ENCODE measurements around the gene KCNE2. TPM values are rescaled to one million over a fixed set of nuclear protein-coding genes. Genes with fewer than 3 reads are reported as not detected.

Gene KCNE2
- total RNA-seq, 1 experiment from 2014 or later = 0.39 TPM

DNA sequence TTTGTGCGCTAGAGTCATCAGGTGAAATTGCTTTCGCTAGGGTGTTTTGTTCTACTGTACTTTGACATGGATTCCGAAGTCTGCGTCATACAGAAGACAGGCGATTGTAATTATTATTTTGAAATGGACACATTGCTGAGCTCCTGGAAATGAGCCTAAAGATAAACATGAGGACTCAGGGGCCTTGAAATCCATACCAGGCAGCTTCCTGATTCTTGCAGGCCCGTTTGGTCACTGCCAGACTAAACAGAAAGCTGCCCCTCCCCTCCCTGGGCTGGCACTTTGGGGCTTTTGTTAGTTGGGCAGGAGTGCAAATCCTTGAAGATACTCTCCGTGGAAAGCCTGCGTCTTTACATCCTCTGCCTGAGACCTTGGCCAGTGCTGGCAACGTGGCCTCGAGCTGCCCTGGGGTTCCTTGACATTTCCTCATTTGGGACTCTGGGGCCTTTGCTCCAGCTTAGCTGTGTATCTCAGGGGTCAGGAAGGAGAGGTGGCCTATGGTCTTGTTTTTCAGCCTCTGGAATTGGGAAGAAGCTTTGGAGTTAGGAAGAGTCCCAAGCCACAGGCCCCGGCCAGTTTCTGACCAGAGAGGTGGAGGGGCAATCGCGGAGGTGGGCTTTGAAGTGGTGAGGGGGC is 26.9 kb upstream of the KCNE2 start:
- Histone ChIP-seq H3K4me1 (ENCODE audit: insufficient read depth, low read length, poor library complexity, severe bottlenecking) (no peaks in the 10 kb centered on the region), H3K4me3 (ENCODE audit: low read depth, low read length, poor library complexity, severe bottlenecking) (no peak overlapping the region), H3K36me3 (ENCODE audit: insufficient read depth, low read length, poor library complexity, severe bottlenecking) (no peaks in the 10 kb centered on the region), H3K27me3 (replicated peaks; ENCODE audit: insufficient read depth, low read depth, low read length, poor library complexity) (no peaks in the 10 kb centered on the region), H3K27ac (ENCODE audit: low read depth, low read length, poor library complexity, severe bottlenecking) (no peak overlapping the region), H3K9me3 (ENCODE audit: low read depth, low read length, poor library complexity, severe bottlenecking) (no peaks in the 10 kb centered on the region)
- CTCF ChIA-PET = interaction anchor here (0.9 kb wide), 1 partner anchor 11 kb away, joined by 3 read pairs; no protein-coding TSS in a partner anchor
- POLR2A ChIA-PET (ENCODE audit: low non-redundant PET) = no interaction called here
- no TSS peak for BruUV-seq (replicated peaks)
- DNase-seq (ENCODE audit: low spot score) = no peak
- intact Hi-C loops (cut with micrococcal nuclease; ENCODE audit: unreplicated experiment) = no loop called here
- TF ChIP-seq CTCF (conservative IDR thresholded peaks at IDR 0.05; ENCODE audit: low read depth, low read length) = no peak
- TF ChIP-seq EZH2 (IDR thresholded peaks at IDR 0.05; ENCODE audit: borderline replicate concordance, low read depth, low read length, poor library complexity, severe bottlenecking) = no peak

DNA sequence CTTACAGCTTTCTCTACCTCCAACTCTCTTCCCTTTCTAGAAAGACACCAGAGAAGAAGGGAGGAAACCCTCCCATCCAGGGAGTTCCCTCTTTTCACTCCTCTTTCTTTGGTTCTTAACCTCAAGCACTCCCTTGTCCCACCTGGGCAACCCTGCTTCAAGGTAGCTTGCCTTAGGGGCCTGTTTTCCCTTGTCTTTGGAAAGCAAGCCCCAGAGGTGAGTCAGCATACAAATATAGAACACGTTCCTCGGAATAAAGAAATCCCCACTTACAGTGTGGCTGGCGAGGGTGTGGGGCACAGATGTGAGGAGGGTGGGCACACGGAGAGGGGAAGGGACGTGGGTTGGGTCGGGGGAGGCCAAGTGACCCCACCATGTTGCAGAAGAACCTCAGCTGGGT is 26.1 kb upstream of the KCNE2 start:
- BruUV-seq (replicated peaks) = no TSS peak
- no peak for DNase-seq (ENCODE audit: low spot score)
- ChIA-PET POLR2A (ENCODE audit: low non-redundant PET) (no interaction called here), CTCF (interaction anchor here (0.9 kb wide), 1 partner anchor 10 kb away, joined by 3 read pairs; no protein-coding TSS in a partner anchor)
- no peak overlapping the region for H3K27ac ChIP-seq (ENCODE audit: low read depth, low read length, poor library complexity, severe bottlenecking)
- H3K9me3 ChIP-seq (ENCODE audit: low read depth, low read length, poor library complexity, severe bottlenecking) = no peaks in the 10 kb centered on the region
- no peaks in the 10 kb centered on the region for H3K36me3 ChIP-seq (ENCODE audit: insufficient read depth, low read length, poor library complexity, severe bottlenecking)
- intact Hi-C loops (cut with micrococcal nuclease; ENCODE audit: unreplicated experiment) = no loop called here
- no peaks in the 10 kb centered on the region for H3K4me1 ChIP-seq (ENCODE audit: insufficient read depth, low read length, poor library complexity, severe bottlenecking)
- no peak overlapping the region for H3K4me3 ChIP-seq (ENCODE audit: low read depth, low read length, poor library complexity, severe bottlenecking)
- H3K27me3 ChIP-seq (replicated peaks; ENCODE audit: insufficient read depth, low read depth, low read length, poor library complexity) = no peaks in the 10 kb centered on the region
- TF ChIP-seq EZH2 (IDR thresholded peaks at IDR 0.05; ENCODE audit: borderline replicate concordance, low read depth, low read length, poor library complexity, severe bottlenecking) = no peak
- no peak for TF ChIP-seq CTCF (conservative IDR thresholded peaks at IDR 0.05; ENCODE audit: low read depth, low read length)

- TF ChIP-seq EZH2 (IDR thresholded peaks at IDR 0.05; ENCODE audit: borderline replicate concordance, low read depth, low read length, poor library complexity, severe bottlenecking) = no peak
- TF ChIP-seq CTCF (conservative IDR thresholded peaks at IDR 0.05; ENCODE audit: low read depth, low read length) = no peak
- Histone ChIP-seq H3K4me1 (ENCODE audit: insufficient read depth, low read length, poor library complexity, severe bottlenecking) (no peaks in the 10 kb centered on the region), H3K9me3 (ENCODE audit: low read depth, low read length, poor library complexity, severe bottlenecking) (no peaks in the 10 kb centered on the region), H3K4me3 (ENCODE audit: low read depth, low read length, poor library complexity, severe bottlenecking) (no peak overlapping the region), H3K27me3 (replicated peaks; ENCODE audit: insufficient read depth, low read depth, low read length, poor library complexity) (no peaks in the 10 kb centered on the region), H3K36me3 (ENCODE audit: insufficient read depth, low read length, poor library complexity, severe bottlenecking) (no peaks in the 10 kb centered on the region), H3K27ac (ENCODE audit: low read depth, low read length, poor library complexity, severe bottlenecking) (no peak overlapping the region)
- POLR2A ChIA-PET (ENCODE audit: low non-redundant PET) = no interaction called here
- BruUV-seq (replicated peaks) = no TSS peak
- CTCF ChIA-PET = no interaction called here
- intact Hi-C loops (cut with micrococcal nuclease; ENCODE audit: unreplicated experiment) = no loop called here
- DNase-seq (ENCODE audit: low spot score) = no peak
These were observed 25.6 kb upstream of the KCNE2 start for GRCh38 chr21:34338226-34338625.

All from A673 (cell line).